Uterus (tissue), 2 donors: ENCODE data around the gene RILPL2.

Source experiments
- CTCF ChIP-seq, 4 experiments: fragments of 200-600 bp in 2 of 4; fragments of 450-650 bp in 2 of 4; sonication (generic) in 2 of 4; IDR thresholded peaks; one replicate each; pipeline ENCODE4 v1.5.1; 2016 to 2019; ENCODE audit warnings: antibody characterized with exemption in 4 of 4, mild to moderate bottlenecking in 2 of 4, moderate library complexity in 1 of 4
- POLR2A ChIP-seq, 2 donors: fragments of 450-650 bp; IDR thresholded peaks; one replicate each; pipeline ENCODE4 v1.6.1; 2016; ENCODE audit warnings: antibody characterized with exemption in 2 of 2, mild to moderate bottlenecking in 1 of 2, moderate library complexity in 1 of 2

GRCh38 chr12:123446333-123446713 is 9.8 kb upstream of the RILPL2 start:
- TF ChIP-seq CTCF (IDR thresholded peaks at IDR 0.05) (no peak), POLR2A (IDR thresholded peaks at IDR 0.05) (no peak)
